SH-SY5Y (cell line): ENCODE measurements around the gene NFATC4.

Source experiments
- GATA2 ChIP-seq: IDR thresholded peaks from 2 replicates; pipeline ENCODE4 v1.6.1; 2011; ENCODE audit warnings: mild to moderate bottlenecking, low read depth, low read length
- GATA3 ChIP-seq: IDR thresholded peaks from 2 replicates; pipeline ENCODE4 v1.6.1; 2011; ENCODE audit warnings: low read depth, mild to moderate bottlenecking, low read length, moderate library complexity

DNA sequence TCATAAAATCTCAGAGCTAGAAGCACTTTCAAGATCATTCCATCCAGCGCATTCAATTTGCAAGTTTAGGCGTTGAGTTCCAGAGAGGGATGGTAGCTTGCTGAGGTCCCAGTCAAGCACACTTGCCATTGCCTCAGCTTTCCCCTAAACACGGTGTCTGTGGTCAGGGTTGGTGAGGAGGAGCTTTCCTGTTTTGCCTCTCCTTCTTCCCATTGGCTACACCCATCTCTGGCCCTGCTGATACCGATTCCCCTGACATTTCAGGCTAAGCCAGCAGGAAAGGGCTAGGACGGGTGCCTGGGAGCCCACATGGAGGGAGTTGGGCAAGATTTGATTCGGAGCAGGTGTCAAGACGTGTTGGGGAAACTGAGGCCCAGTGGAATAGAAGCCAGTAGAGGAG, 9.1 kb downstream of the NFATC4 start:
- TF ChIP-seq GATA3 (no peak), GATA2 (no peak)
